Colonic mucosa (tissue), 4 donors: ENCODE measurements around the gene HIRA. TPM values are rescaled to one million over a fixed set of nuclear protein-coding genes. Genes with fewer than 3 reads are reported as not detected.

Experiments
- DNase-seq: peaks from one replicate; pipeline ENCODE4 v3.0.0-alpha.2; 2020
- H3K27ac ChIP-seq: fragments of 200-600 bp; one replicate; pipeline ENCODE4 v1.8.0; 2021
- H3K27me3 ChIP-seq: fragments of 200-600 bp; one replicate; pipeline ENCODE4 v1.8.0; 2021
- H3K36me3 ChIP-seq: fragments of 200-600 bp; one replicate; pipeline ENCODE4 v1.8.0; 2021
- H3K4me1 ChIP-seq: fragments of 200-600 bp; one replicate; pipeline ENCODE4 v1.8.0; 2021; ENCODE audit warnings: mild to moderate bottlenecking
- H3K4me3 ChIP-seq: fragments of 200-600 bp; one replicate; pipeline ENCODE4 v1.8.0; 2021
- H3K9ac ChIP-seq, 2 donors: one replicate each; pipeline ENCODE4 v1.7.0; 2013; ENCODE audit warnings: control low read depth in 2 of 2, low read depth in 2 of 2, low read length in 2 of 2
- H3K9me3 ChIP-seq: fragments of 200-600 bp; one replicate; pipeline ENCODE4 v1.8.0; 2021
- intact Hi-C: fragments of 100-400 bp; cut with DNase I; formaldehyde crosslinking; loops from one replicate; pipeline ENCODE4 v1.14.1; 2022
- total RNA-seq, 2 donors: library from RNA; stranded (reverse); fragmentation: NEBNext Ultra II Directional in 1 of 2; extraction: Animal tissue kit (Norgen Biotek cat#: 25700) in 1 of 2; gene quantifications; one replicate each; pipeline ENCODE4 v1.2.1, GENCODE V29; 2021
- TF ChIP-seq, protein P1 (sequence below): fragments of 200-600 bp; IDR thresholded peaks from one replicate; pipeline ENCODE4 v1.8.0; 2022; ENCODE audit warnings: antibody characterized with exemption, mild to moderate bottlenecking
- donor health status: healthy.
- donor health status: DM: no; HTN: no; CAD: no.
- donor health status: DM: no; HTN: no; CAD: no.

The HIRA gene
- total RNA-seq, 2 donors from 2014 or later = 22.3 to 41.5 TPM

DNA sequence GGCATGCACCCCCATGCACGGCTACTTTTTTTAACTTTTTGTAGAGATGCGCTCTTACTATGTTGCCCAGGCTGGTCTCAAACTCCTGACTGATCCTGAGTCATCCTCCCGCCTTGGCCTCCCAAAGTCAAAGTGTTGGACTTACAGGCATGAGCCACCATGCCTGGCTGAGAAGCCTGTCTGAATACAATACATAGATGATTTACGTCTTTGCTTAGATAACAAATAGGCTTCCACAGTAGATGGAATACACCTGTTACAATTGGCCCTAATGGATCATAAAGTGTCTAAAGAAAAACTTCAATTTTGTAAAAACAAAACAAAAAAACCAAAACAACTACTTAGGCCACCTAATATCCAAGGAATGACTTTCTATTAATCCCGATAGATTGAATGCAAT lies 127.0 kb downstream of the HIRA start:
- Histone ChIP-seq H3K27ac (no peak overlapping the region), H3K9ac (no peak overlapping the region), H3K4me3 (no peak overlapping the region), H3K9me3 (no peaks in the 10 kb centered on the region), H3K4me1 (no peaks in the 10 kb centered on the region), H3K27me3 (no peaks in the 10 kb centered on the region), H3K36me3 (no peaks in the 10 kb centered on the region)
- TF ChIP-seq, protein P1, sequence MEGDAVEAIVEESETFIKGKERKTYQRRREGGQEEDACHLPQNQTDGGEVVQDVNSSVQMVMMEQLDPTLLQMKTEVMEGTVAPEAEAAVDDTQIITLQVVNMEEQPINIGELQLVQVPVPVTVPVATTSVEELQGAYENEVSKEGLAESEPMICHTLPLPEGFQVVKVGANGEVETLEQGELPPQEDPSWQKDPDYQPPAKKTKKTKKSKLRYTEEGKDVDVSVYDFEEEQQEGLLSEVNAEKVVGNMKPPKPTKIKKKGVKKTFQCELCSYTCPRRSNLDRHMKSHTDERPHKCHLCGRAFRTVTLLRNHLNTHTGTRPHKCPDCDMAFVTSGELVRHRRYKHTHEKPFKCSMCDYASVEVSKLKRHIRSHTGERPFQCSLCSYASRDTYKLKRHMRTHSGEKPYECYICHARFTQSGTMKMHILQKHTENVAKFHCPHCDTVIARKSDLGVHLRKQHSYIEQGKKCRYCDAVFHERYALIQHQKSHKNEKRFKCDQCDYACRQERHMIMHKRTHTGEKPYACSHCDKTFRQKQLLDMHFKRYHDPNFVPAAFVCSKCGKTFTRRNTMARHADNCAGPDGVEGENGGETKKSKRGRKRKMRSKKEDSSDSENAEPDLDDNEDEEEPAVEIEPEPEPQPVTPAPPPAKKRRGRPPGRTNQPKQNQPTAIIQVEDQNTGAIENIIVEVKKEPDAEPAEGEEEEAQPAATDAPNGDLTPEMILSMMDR = no peak
- intact Hi-C loops = loop anchor here (5.0 to 10.0 kb wide), 2 partner anchors 48 to 330 kb away; no protein-coding TSS in a partner anchor
- DNase-seq = no peak

DNA sequence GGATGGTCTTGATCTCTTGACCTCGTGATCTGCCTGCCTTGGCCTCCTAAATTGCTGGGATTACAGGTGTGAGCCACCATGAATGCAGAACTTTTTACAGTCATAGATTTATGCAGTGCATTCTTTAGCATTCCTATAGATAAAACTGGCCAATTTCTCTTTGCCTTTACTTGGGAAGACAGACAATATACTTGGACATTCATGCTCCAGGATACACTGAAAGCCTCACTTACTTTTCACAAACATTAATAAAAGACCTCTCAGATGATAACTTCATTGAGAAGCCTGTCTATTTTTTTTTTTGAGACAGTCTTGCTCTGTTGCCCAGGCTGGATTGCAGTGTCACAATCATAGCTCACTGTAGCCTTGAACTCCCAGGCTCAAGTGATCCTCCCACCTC lies 127.7 kb downstream of the HIRA start:
- Histone ChIP-seq H3K9ac (no peak overlapping the region), H3K9me3 (no peaks in the 10 kb centered on the region), H3K36me3 (no peaks in the 10 kb centered on the region), H3K27ac (no peak overlapping the region), H3K4me3 (no peak overlapping the region), H3K4me1 (no peaks in the 10 kb centered on the region), H3K27me3 (no peaks in the 10 kb centered on the region)
- intact Hi-C loops = loop anchor here (5.0 to 10.0 kb wide), 2 partner anchors 49 to 331 kb away; no protein-coding TSS in a partner anchor
- TF ChIP-seq, protein P1 = no peak
- no peak for DNase-seq

DNA sequence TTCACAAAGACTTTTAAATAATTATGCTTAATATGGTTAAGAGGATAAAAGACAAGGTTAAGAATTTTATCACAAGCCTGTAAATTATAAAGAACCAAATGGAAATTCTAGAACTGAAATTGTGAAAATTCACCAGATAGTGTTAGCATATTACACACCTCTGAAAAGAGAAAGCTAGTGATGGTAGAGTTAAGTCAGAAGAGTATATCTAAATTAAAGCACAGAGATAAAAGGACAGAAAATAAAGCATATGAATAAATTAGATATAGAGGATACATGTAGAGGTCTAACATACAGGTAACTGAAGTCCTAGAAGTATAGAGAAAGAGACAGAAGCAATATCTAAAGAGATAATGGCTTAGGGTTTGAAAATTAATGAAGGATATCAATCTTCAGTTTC lies 135.8 kb downstream of the HIRA start:
- intact Hi-C loops = loop anchor here (10.0 kb wide), 1 partner anchor 111 kb away; no protein-coding TSS in a partner anchor
- no peaks in the 10 kb centered on the region for H3K9me3 ChIP-seq
- H3K4me3 ChIP-seq = no peak overlapping the region
- no peaks in the 10 kb centered on the region for H3K36me3 ChIP-seq
- TF ChIP-seq, protein P1 = no peak
- H3K4me1 ChIP-seq = no peaks in the 10 kb centered on the region
- DNase-seq = no peak
- H3K27me3 ChIP-seq = no peaks in the 10 kb centered on the region
- H3K9ac ChIP-seq = no peak overlapping the region
- no peak overlapping the region for H3K27ac ChIP-seq

DNA sequence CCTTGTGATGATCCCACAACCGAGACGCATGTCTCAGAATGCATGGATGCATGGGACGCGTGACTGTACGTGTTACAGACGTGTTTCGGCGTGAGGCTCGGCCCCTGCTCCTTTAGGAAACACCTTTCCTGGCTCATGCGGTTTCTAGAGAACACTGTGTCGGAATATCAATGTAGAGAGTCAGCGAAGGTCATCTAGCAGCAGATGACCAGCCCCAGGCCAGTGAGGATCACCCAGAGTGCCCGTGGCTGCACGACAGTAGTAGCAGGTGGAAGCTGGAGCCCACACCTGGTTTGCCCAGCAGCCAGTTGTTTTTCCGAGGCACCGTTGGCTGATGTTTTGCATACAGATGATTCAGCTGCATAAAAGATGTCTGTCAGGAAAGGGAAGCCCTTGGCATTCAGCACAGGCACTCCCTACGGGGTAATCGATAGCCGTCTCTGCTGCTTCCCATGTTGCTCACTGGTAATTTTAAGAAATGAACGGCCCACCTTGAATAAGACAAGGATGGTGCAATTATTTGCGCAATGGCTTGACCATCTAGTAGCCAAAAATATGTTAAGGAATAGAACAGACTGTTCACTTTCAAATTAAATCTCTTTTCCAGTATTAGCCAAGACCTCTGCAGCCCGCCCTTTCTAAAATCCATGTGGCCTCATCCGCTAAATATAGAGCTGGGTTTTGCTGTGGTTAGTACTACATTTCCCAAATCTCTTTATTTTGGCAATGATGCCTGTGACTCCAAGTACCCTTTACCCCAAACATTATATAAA lies 138.9 kb downstream of the HIRA start:
- Histone ChIP-seq H3K27ac (peak overlapping the region; percentile 16), H3K4me1 (no peaks in the 10 kb centered on the region), H3K36me3 (no peaks in the 10 kb centered on the region), H3K9me3 (no peaks in the 10 kb centered on the region), H3K27me3 (no peaks in the 10 kb centered on the region), H3K4me3 (peak overlapping the region; percentile 96), H3K9ac (peak overlapping the region; percentile 68 to 83)
- DNase-seq = peak; percentile 28
- TF ChIP-seq, protein P1 = no peak
- intact Hi-C loops = loop anchor here (10.0 kb wide), 1 partner anchor 108 kb away; no protein-coding TSS in a partner anchor

DNA sequence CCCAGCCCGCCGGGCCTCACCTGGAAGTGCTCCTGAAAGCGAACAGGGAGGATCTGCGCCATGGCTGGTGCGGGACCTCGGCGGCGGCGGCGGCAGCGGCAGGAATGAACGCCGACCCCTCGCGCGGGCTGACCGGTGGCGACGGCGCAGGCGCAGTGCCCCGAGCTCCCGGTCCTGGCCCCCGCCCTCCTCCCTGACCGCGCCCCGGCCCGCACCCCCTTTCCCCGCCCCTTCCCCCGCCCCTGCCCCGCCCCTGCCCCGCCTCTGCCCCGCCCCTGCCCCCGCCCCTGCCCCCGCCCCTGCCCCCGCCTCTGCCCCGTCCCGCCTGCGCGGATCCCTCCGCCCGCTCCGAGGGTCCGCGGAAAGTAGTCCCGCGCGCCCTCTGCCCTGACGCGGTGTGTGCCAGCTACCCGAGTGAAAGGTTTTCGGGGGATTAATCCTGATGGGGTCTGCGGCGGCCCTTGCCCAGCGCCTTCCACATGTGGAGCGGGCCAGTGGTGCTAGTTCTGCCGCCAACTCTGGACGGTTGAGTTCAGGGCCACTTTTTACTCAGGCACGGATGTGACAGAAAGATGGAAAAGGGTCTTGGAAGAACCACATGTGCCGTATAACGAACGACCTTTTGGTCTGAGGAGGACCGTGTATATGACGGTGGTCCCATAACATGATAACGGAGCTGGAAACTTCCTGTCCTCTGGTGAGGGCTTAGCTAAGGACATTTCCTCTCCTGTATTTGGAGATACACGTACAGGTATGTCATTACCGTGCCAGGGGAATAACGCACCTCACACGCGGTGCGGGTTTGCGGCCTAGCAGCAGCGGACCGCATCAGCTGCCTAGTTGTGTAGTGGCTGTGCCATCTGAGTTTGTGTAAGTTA lies 139.7 kb downstream of the HIRA start, which contains the start of gene CLTCL1:
CLTCL1 (minus strand) TSS at position 140 of the 878 bp plus-strand sequence; CDS start at position 62, 78 bp downstream.
- TF ChIP-seq, protein P1 = no peak
- H3K4me3 ChIP-seq = peak within 1 kb of the TSS; percentile 96
- no peaks in the 10 kb centered on the region for H3K9me3 ChIP-seq
- no peaks in the 10 kb centered on the region for H3K4me1 ChIP-seq
- H3K9ac ChIP-seq = peak within 1 kb of the TSS; percentile 83 to 90
- H3K27ac ChIP-seq = peak within 1 kb of the TSS; percentile 16
- intact Hi-C loops = loop anchor here (10.0 kb wide), 1 partner anchor 107 kb away; no protein-coding TSS in a partner anchor
- H3K27me3 ChIP-seq = no peaks in the 10 kb centered on the region
- H3K36me3 ChIP-seq = no peaks in the 10 kb centered on the region
- DNase-seq = peak; percentile 79
